ENCODE results near the gene SEMA3A. TPM values are rescaled to one million over a fixed set of nuclear protein-coding genes. Genes with fewer than 3 reads are reported as not detected.

Gene SEMA3A
- total and polyA plus RNA-seq, 2 of the 4 experiments (the other 2 are of a cell fraction), result 31.2 to 213 TPM

GRCh38 chr7:84108787-84109186 is 85.8 kb downstream of the SEMA3A start:
- H2AK5ac ChIP-seq (ENCODE audit: low read depth, low read length), result no peak overlapping the region
- no peak overlapping the region for H2BK15ac ChIP-seq (ENCODE audit: low read depth, low read length)
- 0 out of 2 replicates have a peak, but pooled peaks cover 2% of the 10 kb centered on the region for H3K9me1 ChIP-seq (ENCODE audit: insufficient read depth, low read length)
- H3K79me1 ChIP-seq (ENCODE audit: low read depth in 1 of 2, low read length in 2 of 2), result peaks cover 18 to 62% of the 10 kb centered on the region in 2 experiments
- H3K56ac ChIP-seq (ENCODE audit: extremely low read depth, insufficient read depth, low read length), result no peak overlapping the region
- H3K27me3 ChIP-seq (ENCODE audit: control insufficient read depth, insufficient read depth, low read length), result no peaks in the 10 kb centered on the region
- H3K27ac ChIP-seq (ENCODE audit: insufficient read depth, low read length), result no peak overlapping the region
- WGBS, 2 experiments (ENCODE audit: extremely low coverage in 2 of 2, insufficient read length in 1 of 2), result 0% methylated on average over 1 of the region's 2 CpGs; no CpG with 5 or more reads in 1 of the 2 experiments
- H3K14ac ChIP-seq (replicated peaks; ENCODE audit: low read depth, low read length), result no peak overlapping the region
- no peak overlapping the region for H2AK9ac ChIP-seq (replicated peaks; ENCODE audit: low read depth, low read length, poor library complexity)
- H3K4me3 ChIP-seq (ENCODE audit: insufficient read depth, low read depth, low read length), result no peak overlapping the region
- in situ Hi-C loops (cut with MboI; ENCODE audit: low sequenced_read_pairs) (no loop called here), dilution Hi-C loops (cut with HindIII; ENCODE audit: low sequenced_read_pairs, unreplicated experiment) (no loop called here), intact Hi-C loops (cut with micrococcal nuclease) (no loop called here)
- H3K23ac ChIP-seq (ENCODE audit: low read depth, low read length), result no peak overlapping the region
- BruUV-seq (replicated peaks), result no TSS peak
- peaks cover 10% of the 10 kb centered on the region for H3K4me1 ChIP-seq (ENCODE audit: control insufficient read depth, insufficient read depth, low read length)
- ChIA-PET CTCF (no interaction called here), POLR2A (ENCODE audit: unreplicated experiment) (no interaction called here)
- 0 out of 2 replicates have a peak overlapping the region, but pooled peaks have one; percentile 27 for H4K5ac ChIP-seq (ENCODE audit: low read depth, low read length)
- TF ChIP-seq SMC3 (IDR thresholded peaks at IDR 0.05; ENCODE audit: low read depth, low read length), result no peak
- no peak for TF ChIP-seq RCOR1 (IDR thresholded peaks at IDR 0.05; ENCODE audit: insufficient replicate concordance, low read length)
- TF ChIP-seq CEBPB (IDR thresholded peaks at IDR 0.05; ENCODE audit: low read depth, low read length), result no peak
- no peak for TF ChIP-seq RFX5 (IDR thresholded peaks at IDR 0.05; ENCODE audit: low read depth, low read length)
- TF ChIP-seq MAFK (IDR thresholded peaks at IDR 0.05; ENCODE audit: low read depth, low read length), result peak; percentile 40; the same call in 1 of the 2 replicates
- no peak overlapping the region for H2BK5ac ChIP-seq (ENCODE audit: low read depth, low read length, poor library complexity, severe bottlenecking)
- H2BK120ac ChIP-seq (ENCODE audit: low read depth, low read length), result no peak overlapping the region
- no peak overlapping the region for H3K4me2 ChIP-seq (ENCODE audit: low read depth, low read length)
- H2AFZ ChIP-seq (replicated peaks; ENCODE audit: low read length, poor library complexity), result no peak overlapping the region
- no peak overlapping the region for H3K4ac ChIP-seq (ENCODE audit: low read depth, low read length)
- H4K91ac ChIP-seq (ENCODE audit: insufficient read depth, low read depth, low read length), result no peak overlapping the region
- peaks cover 10% of the 10 kb centered on the region for H3K36me3 ChIP-seq (ENCODE audit: control insufficient read depth, insufficient read depth, low read length)
- no peak overlapping the region for H2BK20ac ChIP-seq (ENCODE audit: low read depth, low read length)
- no peak overlapping the region for H4K8ac ChIP-seq (ENCODE audit: low read depth in 2 of 2, low read length in 2 of 2)
- H3K9ac ChIP-seq (ENCODE audit: low read depth, low read length), result no peak overlapping the region
- H3K18ac ChIP-seq (ENCODE audit: low read depth, low read length), result no peak overlapping the region; the same call in 1 of the 2 replicates
- H4K20me1 ChIP-seq (ENCODE audit: insufficient read depth, low read length), result no peaks in the 10 kb centered on the region
- no peaks in the 10 kb centered on the region for H3K9me3 ChIP-seq (ENCODE audit: control insufficient read depth, insufficient read depth, low read length)
- no peak for DNase-seq
- ATAC-seq (ENCODE audit: low read depth), result no peak
